Prostate gland (tissue), 2 donors: Measurements from ENCODE around the gene CTNNA2. TPM values are rescaled to one million over a fixed set of nuclear protein-coding genes. Genes with fewer than 3 reads are reported as not detected.

Source experiments
- DNase-seq: peaks from one replicate; pipeline ENCODE4 v3.0.0-alpha.2; 2019; ENCODE audit warnings: low spot score
- H3K27ac ChIP-seq, 2 donors: fragments of 200-600 bp; sonication (generic); 2 replicates each; pipeline ENCODE4 v1.5.1; 2017 to 2019
- H3K27me3 ChIP-seq: fragments of 200-600 bp; sonication (generic); replicated peaks from 2 replicates; pipeline ENCODE4 v1.5.1; 2019; ENCODE audit not compliant: insufficient read depth
- H3K36me3 ChIP-seq, 2 donors: fragments of 200-600 bp; sonication (generic); 1 replicate in 1 of 2; 2 replicates in 1 of 2; pipeline versions ENCODE4 v1.5.1 to v1.8.1; 2017 to 2019
- H3K4me1 ChIP-seq: fragments of 200-600 bp; sonication (generic); replicated peaks from 2 replicates; pipeline ENCODE4 v1.5.1; 2019
- H3K4me3 ChIP-seq, 2 donors: fragments of 200-600 bp; sonication (generic); 2 replicates each; pipeline ENCODE4 v1.5.1; 2017 to 2019
- H3K9me3 ChIP-seq: fragments of 200-600 bp; sonication (generic); 2 replicates; pipeline ENCODE4 v1.5.1; 2017
- CTCF ChIP-seq, 4 experiments: fragments of 200-600 bp in 2 of 4; fragments of 450-650 bp in 2 of 4; sonication (generic) in 2 of 4; IDR thresholded peaks; 1 replicate in 3 of 4; 2 replicates in 1 of 4; pipeline ENCODE4 v1.5.1; 2016 to 2019; ENCODE audit warnings: antibody characterized with exemption in 4 of 4, mild to moderate bottlenecking in 2 of 4, moderate library complexity in 2 of 4
- POLR2A ChIP-seq: fragments of 450-650 bp; IDR thresholded peaks from one replicate; pipeline ENCODE4 v1.6.1; 2016; ENCODE audit warnings: antibody characterized with exemption, mild to moderate bottlenecking
- POLR2AphosphoS5 ChIP-seq: sonication (generic); formaldehyde crosslinking; IDR thresholded peaks from one replicate; pipeline ENCODE4 v1.6.1; 2017; ENCODE audit warnings: antibody characterized with exemption
- WGBS: methylation state at CpG from one replicate; pipeline ENCODE4 v1.1.5; 2018; 5-methylcytosine and 5-hydroxymethylcytosine counted together
- intact Hi-C: fragments of 100-400 bp; cut with DNase I; formaldehyde crosslinking; loops from one replicate; pipeline ENCODE4 v1.14.2; 2022
- total RNA-seq, 2 donors: library from RNA; depleted of rRNA; stranded (reverse); fragments of >200 nt; gene quantifications; one replicate each; pipeline ENCODE4 v1.1.0, GENCODE V29; 2016

The CTNNA2 gene
- total RNA-seq, 2 donors from 2014 or later, result 24.3 TPM; not detected in 1

DNA sequence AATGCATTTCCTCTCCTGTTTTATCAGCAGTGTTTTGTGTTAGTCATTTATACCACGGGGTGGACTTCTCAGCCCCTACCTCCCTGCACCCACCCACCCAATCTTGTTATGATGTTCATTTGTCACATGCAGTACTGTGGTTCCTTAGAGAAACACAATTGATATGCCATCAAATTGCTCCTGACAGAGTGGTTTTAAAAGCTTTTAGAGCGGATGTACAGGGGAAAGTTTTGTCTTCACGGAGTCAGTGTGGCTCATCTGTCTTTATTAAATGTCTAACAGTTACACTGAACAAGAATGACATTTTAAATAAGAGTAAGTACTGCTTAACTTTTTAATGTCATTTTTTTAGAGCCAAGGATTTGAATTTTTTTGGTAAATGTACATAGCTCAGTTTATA lies 634.8 kb downstream of the CTNNA2 start:
- intact Hi-C loops, result no loop called here
- Histone ChIP-seq H3K27me3 (no peaks in the 10 kb centered on the region), H3K27ac (no peak overlapping the region), H3K4me1 (no peaks in the 10 kb centered on the region), H3K36me3 (no peaks in the 10 kb centered on the region), H3K4me3 (no peak overlapping the region), H3K9me3 (no peaks in the 10 kb centered on the region)
- no peak for TF ChIP-seq POLR2AphosphoS5
- no peak for TF ChIP-seq CTCF (IDR thresholded peaks at IDR 0.05)
- no peak for TF ChIP-seq POLR2A
- 52% methylated on average over 3 of the region's 3 CpGs for WGBS
- no peak for DNase-seq

GRCh38 chr2:80148906-80149305 lies 636.1 kb downstream of the CTNNA2 start:
- TF ChIP-seq POLR2A (no peak), CTCF (IDR thresholded peaks at IDR 0.05) (no peak), POLR2AphosphoS5 (no peak)
- Histone ChIP-seq H3K27me3 (no peaks in the 10 kb centered on the region), H3K27ac (no peak overlapping the region), H3K36me3 (no peaks in the 10 kb centered on the region), H3K9me3 (no peaks in the 10 kb centered on the region), H3K4me3 (no peak overlapping the region), H3K4me1 (no peaks in the 10 kb centered on the region)
- 98% methylated on average over 2 of the region's 2 CpGs for WGBS
- DNase-seq, result no peak
- intact Hi-C loops, result no loop called here

DNA sequence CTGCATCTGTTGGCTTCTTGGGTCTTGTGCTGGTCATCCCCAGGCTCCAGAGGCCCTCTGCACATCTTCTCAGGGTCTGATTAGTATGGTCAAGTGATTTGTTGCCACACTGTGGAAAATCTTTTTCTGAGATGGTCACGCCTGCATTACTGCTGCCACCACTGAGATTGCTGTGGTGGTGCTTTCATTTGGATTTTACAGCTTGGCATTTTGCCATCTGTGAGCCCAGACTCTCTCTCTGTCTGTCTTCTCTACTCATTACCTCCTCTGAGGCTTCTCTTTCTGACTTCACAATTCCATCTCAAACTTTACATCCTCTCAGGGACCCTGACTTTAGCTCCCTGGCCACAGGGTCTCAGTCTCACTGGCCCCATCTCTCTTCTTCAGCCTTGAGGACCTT lies 637.1 kb downstream of the CTNNA2 start:
- H3K27ac ChIP-seq, result no peak overlapping the region
- no peak for DNase-seq
- TF ChIP-seq POLR2A, result no peak
- TF ChIP-seq POLR2AphosphoS5, result no peak
- no peak for TF ChIP-seq CTCF (IDR thresholded peaks at IDR 0.05)
- H3K9me3 ChIP-seq, result no peaks in the 10 kb centered on the region
- intact Hi-C loops, result no loop called here
- no peaks in the 10 kb centered on the region for H3K36me3 ChIP-seq
- H3K27me3 ChIP-seq, result no peaks in the 10 kb centered on the region
- H3K4me1 ChIP-seq, result no peaks in the 10 kb centered on the region
- H3K4me3 ChIP-seq, result no peak overlapping the region
- 64% methylated on average over 1 of the region's 1 CpG for WGBS

GRCh38 chr2:80151248-80151647 lies 638.4 kb downstream of the CTNNA2 start:
- H3K4me3 ChIP-seq, result no peak overlapping the region
- H3K27ac ChIP-seq, result no peak overlapping the region
- no peaks in the 10 kb centered on the region for H3K27me3 ChIP-seq
- intact Hi-C loops, result no loop called here
- TF ChIP-seq POLR2A (no peak), CTCF (IDR thresholded peaks at IDR 0.05) (no peak), POLR2AphosphoS5 (no peak)
- no peaks in the 10 kb centered on the region for H3K36me3 ChIP-seq
- no peaks in the 10 kb centered on the region for H3K9me3 ChIP-seq
- no peaks in the 10 kb centered on the region for H3K4me1 ChIP-seq
- no peak for DNase-seq

GRCh38 chr2:80151651-80152050 lies 638.8 kb downstream of the CTNNA2 start:
- Histone ChIP-seq H3K4me1 (no peaks in the 10 kb centered on the region), H3K27me3 (no peaks in the 10 kb centered on the region), H3K36me3 (no peaks in the 10 kb centered on the region), H3K4me3 (no peak overlapping the region), H3K9me3 (no peaks in the 10 kb centered on the region), H3K27ac (no peak overlapping the region)
- 95% methylated on average over 3 of the region's 3 CpGs for WGBS
- no peak for DNase-seq
- intact Hi-C loops, result no loop called here
- TF ChIP-seq POLR2A, result no peak
